ENCODE results near the gene AK1. TPM values are rescaled to one million over a fixed set of nuclear protein-coding genes. Genes with fewer than 3 reads are reported as not detected.
A peak's percentile ranks its signal among the peaks of the same experiment; 100 is the strongest.

AK1 gene
- total and polyA plus RNA-seq, 9 of the 15 experiments (the other 6 are each of a cell fraction or from before 2014, with no cell fraction given) = 10.1 to 71.8 (median 39.0) TPM

DNA sequence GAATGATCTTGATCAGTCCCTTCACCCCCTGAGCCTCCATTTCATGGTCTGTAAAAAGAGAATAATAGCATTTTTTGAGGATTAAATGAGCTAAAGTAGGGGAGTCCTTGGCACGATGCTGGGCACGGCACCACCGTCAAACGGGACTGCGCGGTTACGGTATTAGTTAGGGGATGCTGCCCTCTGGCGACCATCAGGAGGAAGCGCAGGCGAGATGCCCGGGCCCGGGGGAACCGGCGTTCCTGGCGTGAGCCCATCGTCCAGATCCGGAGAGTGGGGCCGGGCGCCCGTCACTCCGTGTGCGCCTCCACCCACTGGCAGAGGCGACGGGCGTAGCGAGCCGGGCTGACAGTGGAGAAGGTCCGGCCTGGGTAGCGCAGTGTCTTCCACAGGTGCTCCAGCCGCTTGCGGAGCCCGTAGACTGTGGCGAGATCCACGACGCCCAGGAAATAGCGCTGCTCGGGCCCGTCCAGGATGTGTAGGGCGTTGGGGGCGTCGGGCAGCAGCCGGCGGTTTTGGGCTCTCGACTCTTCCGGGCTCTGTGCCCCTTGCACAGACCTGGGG is 44.2 kb upstream of the AK1 start (continued):
- TF ChIP-seq ZNF140 (CRISPR knock-in tag; IDR thresholded peaks at IDR 0.05) = no peak
- no peak for TF ChIP-seq MAFG (tag; conservative IDR thresholded peaks at IDR 0.05)
- no peak for TF ChIP-seq DDX20 (tag; IDR thresholded peaks at IDR 0.05; ENCODE audit: low read depth)
- TF ChIP-seq ZNF23 (CRISPR knock-in tag; IDR thresholded peaks at IDR 0.05) = no peak
- TF ChIP-seq PTRF (tag; IDR thresholded peaks at IDR 0.05) = no peak
- TF ChIP-seq GATAD2B (IDR thresholded peaks at IDR 0.05; ENCODE audit: borderline replicate concordance) = no peak
- TF ChIP-seq, protein P1, sequence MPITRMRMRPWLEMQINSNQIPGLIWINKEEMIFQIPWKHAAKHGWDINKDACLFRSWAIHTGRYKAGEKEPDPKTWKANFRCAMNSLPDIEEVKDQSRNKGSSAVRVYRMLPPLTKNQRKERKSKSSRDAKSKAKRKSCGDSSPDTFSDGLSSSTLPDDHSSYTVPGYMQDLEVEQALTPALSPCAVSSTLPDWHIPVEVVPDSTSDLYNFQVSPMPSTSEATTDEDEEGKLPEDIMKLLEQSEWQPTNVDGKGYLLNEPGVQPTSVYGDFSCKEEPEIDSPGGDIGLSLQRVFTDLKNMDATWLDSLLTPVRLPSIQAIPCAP (CRISPR knock-in tag; IDR thresholded peaks at IDR 0.05; ENCODE audit: borderline replicate concordance) = no peak
- no peak for TF ChIP-seq MTA2 (IDR thresholded peaks at IDR 0.05; ENCODE audit: low read depth)
- no peak for TF ChIP-seq DPF2 (IDR thresholded peaks at IDR 0.05)
- TF ChIP-seq NELFE (IDR thresholded peaks at IDR 0.05; ENCODE audit: insufficient read depth, insufficient read length) = no peak
- no peak for TF ChIP-seq TRIM24 (IDR thresholded peaks at IDR 0.05)
- TF ChIP-seq U2AF2 (optimal IDR thresholded peaks at IDR 0.05; ENCODE audit: low read depth, low read length) = no peak
- no peak for TF ChIP-seq ARID1B (IDR thresholded peaks at IDR 0.05)
- TF ChIP-seq CSDE1 (IDR thresholded peaks at IDR 0.05) = no peak
- TF ChIP-seq, protein P2, sequence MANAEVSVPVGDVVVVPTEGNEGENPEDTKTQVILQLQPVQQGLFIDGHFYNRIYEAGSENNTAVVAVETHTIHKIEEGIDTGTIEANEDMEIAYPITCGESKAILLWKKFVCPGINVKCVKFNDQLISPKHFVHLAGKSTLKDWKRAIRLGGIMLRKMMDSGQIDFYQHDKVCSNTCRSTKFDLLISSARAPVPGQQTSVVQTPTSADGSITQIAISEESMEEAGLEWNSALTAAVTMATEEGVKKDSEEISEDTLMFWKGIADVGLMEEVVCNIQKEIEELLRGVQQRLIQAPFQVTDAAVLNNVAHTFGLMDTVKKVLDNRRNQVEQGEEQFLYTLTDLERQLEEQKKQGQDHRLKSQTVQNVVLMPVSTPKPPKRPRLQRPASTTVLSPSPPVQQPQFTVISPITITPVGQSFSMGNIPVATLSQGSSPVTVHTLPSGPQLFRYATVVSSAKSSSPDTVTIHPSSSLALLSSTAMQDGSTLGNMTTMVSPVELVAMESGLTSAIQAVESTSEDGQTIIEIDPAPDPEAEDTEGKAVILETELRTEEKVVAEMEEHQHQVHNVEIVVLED (CRISPR knock-in tag; IDR thresholded peaks at IDR 0.05) = no peak
- TF ChIP-seq CBX8 (IDR thresholded peaks at IDR 0.05; ENCODE audit: borderline replicate concordance, extremely low read depth, low read depth, low read length, poor library complexity, severe bottlenecking) = no peak
- no peak for TF ChIP-seq NFE2 (IDR thresholded peaks at IDR 0.05; ENCODE audit: low read depth)
- no peak for TF ChIP-seq ATF7 (IDR thresholded peaks at IDR 0.05)
- no peak for TF ChIP-seq ZNF785 (CRISPR knock-in tag; IDR thresholded peaks at IDR 0.05)
- TF ChIP-seq HCFC1 (IDR thresholded peaks at IDR 0.05; ENCODE audit: low read depth, low read length) = no peak
- TF ChIP-seq ATF4 (CRISPR knock-in tag; IDR thresholded peaks at IDR 0.05) = no peak
- no peak for TF ChIP-seq FOXM1 (IDR thresholded peaks at IDR 0.05; ENCODE audit: low read depth)
- no peak for TF ChIP-seq FOXM1 (CRISPR knock-in tag; IDR thresholded peaks at IDR 0.05; ENCODE audit: low read depth)
- TF ChIP-seq OTX1 (CRISPR knock-in tag; IDR thresholded peaks at IDR 0.05) = no peak
- TF ChIP-seq FOXP1 (CRISPR knock-in tag; IDR thresholded peaks at IDR 0.05) = peak; percentile 36; the same call in 1 of the 2 replicates
- no peak for TF ChIP-seq ZNF311 (CRISPR knock-in tag; IDR thresholded peaks at IDR 0.05)
- TF ChIP-seq MCM3 (IDR thresholded peaks at IDR 0.05) = no peak
